K562 (cell line): ENCODE measurements around the gene TCF20.

Experiments used
- CEBPB ChIP-seq: fragments of 450-650 bp; IDR thresholded peaks from 2 replicates; pipeline ENCODE4 v1.6.1; 2016; ENCODE audit warnings: missing genetic modification characterization, missing compliant biosample characterization
- NCOA6 ChIP-seq: fragments of 450-650 bp; IDR thresholded peaks from 2 replicates; pipeline ENCODE4 v1.6.1; 2017; ENCODE audit warnings: mild to moderate bottlenecking
- ZBED1 ChIP-seq: IDR thresholded peaks from 2 replicates; pipeline ENCODE4 v1.6.1; 2014
- ZNF232 ChIP-seq: sonication (generic); formaldehyde crosslinking; IDR thresholded peaks from 2 replicates; pipeline ENCODE4 v1.8.0; 2022; ENCODE audit warnings: mild to moderate bottlenecking, missing genetic modification reagents
- ZNF311 ChIP-seq: fragments of 250-450 bp; sonication (Bioruptor Pico); IDR thresholded peaks from 2 replicates; pipeline ENCODE4 v1.4.0; 2020; ENCODE audit warnings: mild to moderate bottlenecking, moderate library complexity
- ZNF830 ChIP-seq: fragments of 250-450 bp; sonication (Bioruptor Pico); IDR thresholded peaks from 2 replicates; pipeline ENCODE4 v1.5.0; 2021; ENCODE audit warnings: mild to moderate bottlenecking
- TF ChIP-seq, protein P1 (sequence below), 2 experiments: fragments of 450-650 bp; formaldehyde crosslinking in 1 of 2; IDR thresholded peaks; 2 replicates each; pipeline versions ENCODE4 v1.4.0 to v1.6.1; 2014 to 2020; ENCODE audit warnings: mild to moderate bottlenecking in 2 of 2, borderline replicate concordance in 1 of 2, low read depth in 1 of 2
- TF ChIP-seq, protein P2 (sequence below): fragments of 250-450 bp; sonication (Bioruptor Pico); IDR thresholded peaks from 2 replicates; pipeline ENCODE4 v1.8.0; 2021; ENCODE audit warnings: moderate library complexity, mild to moderate bottlenecking, inconsistent platforms
- TF ChIP-seq, protein P3 (sequence below): fragments of 200-800 bp; sonication (Bioruptor generic); IDR thresholded peaks from 2 replicates; pipeline ENCODE4 v1.6.1; 2016; ENCODE audit warnings: missing genetic modification characterization, missing compliant biosample characterization
- TF ChIP-seq, protein P4 (sequence below), 3 experiments: fragments of 200-800 bp in 1 of 3; sonication (Bioruptor generic) in 1 of 3; sonication (generic) in 1 of 3; formaldehyde crosslinking in 1 of 3; IDR thresholded peaks; 2 replicates each; pipeline versions ENCODE4 v1.6.1 to v1.8.0; 2016 to 2022; ENCODE audit warnings: mild to moderate bottlenecking in 2 of 3, missing compliant biosample characterization in 2 of 3, missing genetic modification characterization in 2 of 3, missing genetic modification reagents in 1 of 3

DNA sequence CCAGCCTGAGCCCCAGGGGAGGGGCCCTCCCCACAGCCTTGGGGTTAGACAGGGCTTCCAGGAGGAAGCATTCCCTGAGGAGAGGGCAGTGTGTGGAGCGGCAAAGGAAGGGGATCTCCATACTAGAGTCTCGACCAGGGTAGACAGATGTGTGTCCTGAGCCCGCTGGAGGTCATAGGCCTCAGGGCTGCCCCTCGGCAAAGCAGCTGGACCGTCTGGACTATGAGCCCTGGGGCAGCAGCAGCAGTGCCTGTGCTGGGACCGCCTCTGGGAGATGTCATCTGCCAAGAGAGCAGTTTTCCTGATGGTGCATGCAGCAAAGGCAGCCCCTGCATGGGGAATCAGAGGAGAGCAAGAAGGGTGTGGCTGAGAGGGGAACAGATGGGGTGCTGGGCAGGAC is 20.8 kb upstream of the TCF20 start:
- TF ChIP-seq NCOA6 (no peak), CEBPB (no peak), ZBED1 (no peak), ZNF232 (CRISPR knock-in tag) (no peak), ZNF830 (CRISPR knock-in tag) (no peak), ZNF311 (CRISPR knock-in tag) (no peak)
- TF ChIP-seq, protein P1, sequence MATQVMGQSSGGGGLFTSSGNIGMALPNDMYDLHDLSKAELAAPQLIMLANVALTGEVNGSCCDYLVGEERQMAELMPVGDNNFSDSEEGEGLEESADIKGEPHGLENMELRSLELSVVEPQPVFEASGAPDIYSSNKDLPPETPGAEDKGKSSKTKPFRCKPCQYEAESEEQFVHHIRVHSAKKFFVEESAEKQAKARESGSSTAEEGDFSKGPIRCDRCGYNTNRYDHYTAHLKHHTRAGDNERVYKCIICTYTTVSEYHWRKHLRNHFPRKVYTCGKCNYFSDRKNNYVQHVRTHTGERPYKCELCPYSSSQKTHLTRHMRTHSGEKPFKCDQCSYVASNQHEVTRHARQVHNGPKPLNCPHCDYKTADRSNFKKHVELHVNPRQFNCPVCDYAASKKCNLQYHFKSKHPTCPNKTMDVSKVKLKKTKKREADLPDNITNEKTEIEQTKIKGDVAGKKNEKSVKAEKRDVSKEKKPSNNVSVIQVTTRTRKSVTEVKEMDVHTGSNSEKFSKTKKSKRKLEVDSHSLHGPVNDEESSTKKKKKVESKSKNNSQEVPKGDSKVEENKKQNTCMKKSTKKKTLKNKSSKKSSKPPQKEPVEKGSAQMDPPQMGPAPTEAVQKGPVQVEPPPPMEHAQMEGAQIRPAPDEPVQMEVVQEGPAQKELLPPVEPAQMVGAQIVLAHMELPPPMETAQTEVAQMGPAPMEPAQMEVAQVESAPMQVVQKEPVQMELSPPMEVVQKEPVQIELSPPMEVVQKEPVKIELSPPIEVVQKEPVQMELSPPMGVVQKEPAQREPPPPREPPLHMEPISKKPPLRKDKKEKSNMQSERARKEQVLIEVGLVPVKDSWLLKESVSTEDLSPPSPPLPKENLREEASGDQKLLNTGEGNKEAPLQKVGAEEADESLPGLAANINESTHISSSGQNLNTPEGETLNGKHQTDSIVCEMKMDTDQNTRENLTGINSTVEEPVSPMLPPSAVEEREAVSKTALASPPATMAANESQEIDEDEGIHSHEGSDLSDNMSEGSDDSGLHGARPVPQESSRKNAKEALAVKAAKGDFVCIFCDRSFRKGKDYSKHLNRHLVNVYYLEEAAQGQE (IDR thresholded peaks at IDR 0.05; ENCODE audit: borderline replicate concordance): no peak
- TF ChIP-seq, protein P1 (CRISPR knock-in tag; IDR thresholded peaks at IDR 0.05; ENCODE audit: low read depth): no peak
- TF ChIP-seq, protein P2, sequence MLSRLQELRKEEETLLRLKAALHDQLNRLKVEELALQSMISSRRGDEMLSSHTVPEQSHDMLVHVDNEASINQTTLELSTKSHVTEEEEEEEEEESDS: no peak
- TF ChIP-seq, protein P3, sequence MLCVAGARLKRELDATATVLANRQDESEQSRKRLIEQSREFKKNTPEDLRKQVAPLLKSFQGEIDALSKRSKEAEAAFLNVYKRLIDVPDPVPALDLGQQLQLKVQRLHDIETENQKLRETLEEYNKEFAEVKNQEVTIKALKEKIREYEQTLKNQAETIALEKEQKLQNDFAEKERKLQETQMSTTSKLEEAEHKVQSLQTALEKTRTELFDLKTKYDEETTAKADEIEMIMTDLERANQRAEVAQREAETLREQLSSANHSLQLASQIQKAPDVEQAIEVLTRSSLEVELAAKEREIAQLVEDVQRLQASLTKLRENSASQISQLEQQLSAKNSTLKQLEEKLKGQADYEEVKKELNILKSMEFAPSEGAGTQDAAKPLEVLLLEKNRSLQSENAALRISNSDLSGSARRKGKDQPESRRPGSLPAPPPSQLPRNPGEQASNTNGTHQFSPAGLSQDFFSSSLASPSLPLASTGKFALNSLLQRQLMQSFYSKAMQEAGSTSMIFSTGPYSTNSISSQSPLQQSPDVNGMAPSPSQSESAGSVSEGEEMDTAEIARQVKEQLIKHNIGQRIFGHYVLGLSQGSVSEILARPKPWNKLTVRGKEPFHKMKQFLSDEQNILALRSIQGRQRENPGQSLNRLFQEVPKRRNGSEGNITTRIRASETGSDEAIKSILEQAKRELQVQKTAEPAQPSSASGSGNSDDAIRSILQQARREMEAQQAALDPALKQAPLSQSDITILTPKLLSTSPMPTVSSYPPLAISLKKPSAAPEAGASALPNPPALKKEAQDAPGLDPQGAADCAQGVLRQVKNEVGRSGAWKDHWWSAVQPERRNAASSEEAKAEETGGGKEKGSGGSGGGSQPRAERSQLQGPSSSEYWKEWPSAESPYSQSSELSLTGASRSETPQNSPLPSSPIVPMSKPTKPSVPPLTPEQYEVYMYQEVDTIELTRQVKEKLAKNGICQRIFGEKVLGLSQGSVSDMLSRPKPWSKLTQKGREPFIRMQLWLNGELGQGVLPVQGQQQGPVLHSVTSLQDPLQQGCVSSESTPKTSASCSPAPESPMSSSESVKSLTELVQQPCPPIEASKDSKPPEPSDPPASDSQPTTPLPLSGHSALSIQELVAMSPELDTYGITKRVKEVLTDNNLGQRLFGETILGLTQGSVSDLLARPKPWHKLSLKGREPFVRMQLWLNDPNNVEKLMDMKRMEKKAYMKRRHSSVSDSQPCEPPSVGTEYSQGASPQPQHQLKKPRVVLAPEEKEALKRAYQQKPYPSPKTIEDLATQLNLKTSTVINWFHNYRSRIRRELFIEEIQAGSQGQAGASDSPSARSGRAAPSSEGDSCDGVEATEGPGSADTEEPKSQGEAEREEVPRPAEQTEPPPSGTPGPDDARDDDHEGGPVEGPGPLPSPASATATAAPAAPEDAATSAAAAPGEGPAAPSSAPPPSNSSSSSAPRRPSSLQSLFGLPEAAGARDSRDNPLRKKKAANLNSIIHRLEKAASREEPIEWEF (CRISPR knock-in tag): no peak
- TF ChIP-seq, protein P4, sequence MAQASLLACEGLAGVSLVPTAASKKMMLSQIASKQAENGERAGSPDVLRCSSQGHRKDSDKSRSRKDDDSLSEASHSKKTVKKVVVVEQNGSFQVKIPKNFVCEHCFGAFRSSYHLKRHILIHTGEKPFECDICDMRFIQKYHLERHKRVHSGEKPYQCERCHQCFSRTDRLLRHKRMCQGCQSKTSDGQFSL (CRISPR knock-in tag; IDR thresholded peaks at IDR 0.05): no peak
- TF ChIP-seq, protein P4 (tag; IDR thresholded peaks at IDR 0.05): no peak
